ENCODE data around the gene FRMPD2. TPM values are rescaled to one million over a fixed set of nuclear protein-coding genes. Genes with fewer than 3 reads are reported as not detected.

FRMPD2 gene
- total and polyA plus RNA-seq, 4 experiments from 2014 or later = not detected

DNA sequence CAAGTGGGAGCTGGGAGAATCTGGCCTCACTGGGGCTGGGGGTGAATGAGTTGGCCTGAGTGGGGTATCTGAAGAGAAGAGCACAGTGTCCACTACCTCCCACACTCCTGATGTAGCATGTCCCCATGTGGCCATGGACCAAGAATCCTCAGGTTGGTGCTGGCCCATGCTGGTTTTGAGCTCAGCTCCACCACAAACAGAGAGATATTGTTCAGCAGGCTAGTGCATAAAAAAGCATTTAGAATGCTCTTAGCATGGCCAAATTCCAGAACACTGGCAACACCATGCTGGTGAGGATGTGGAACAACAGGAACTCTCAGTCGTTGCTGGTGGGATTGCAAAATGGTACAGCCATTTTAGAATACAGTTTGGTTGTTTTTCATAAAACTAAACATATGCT is 61.4 kb downstream of the FRMPD2 start:
- H3K36me3 Mint-ChIP-seq = no peaks in the 10 kb centered on the region

DNA sequence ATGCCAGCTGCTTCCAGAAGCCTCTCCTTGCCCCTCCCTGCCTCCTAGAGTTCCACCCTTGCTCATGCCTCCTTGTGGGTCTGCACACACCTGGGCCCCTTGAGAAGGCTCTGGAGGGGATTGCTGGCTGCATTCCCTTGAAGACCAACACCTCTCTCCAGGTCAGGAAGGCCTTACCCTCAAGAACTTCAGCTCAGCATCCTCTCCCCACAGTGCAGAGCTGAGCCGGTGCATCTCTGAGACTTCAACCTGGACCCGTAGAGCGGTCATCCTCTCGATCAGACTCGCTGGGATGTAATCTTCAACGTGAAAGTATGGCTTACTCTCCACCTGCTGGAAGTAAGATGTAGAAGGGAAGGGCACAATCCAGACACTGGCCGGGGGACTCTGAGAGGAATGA is 62.7 kb downstream of the FRMPD2 start:
- H3K27ac Mint-ChIP-seq = no peak overlapping the region
- H3K36me3 Mint-ChIP-seq = no peaks in the 10 kb centered on the region
- H3K9me3 Mint-ChIP-seq = peaks cover 0 to 6% (median 0%) of the 10 kb centered on the region in 8 donors
- ChIA-PET CTCF (ENCODE audit: partially characterized antibody) (no interaction called here), POLR2A (ENCODE audit: partially characterized antibody) (no interaction called here)
- H3K27me3 Mint-ChIP-seq = peaks cover 2 to 11% of the 10 kb centered on the region in 2 donors
- no peaks in the 10 kb centered on the region for H3K4me1 Mint-ChIP-seq
- no peaks in the 10 kb centered on the region for H3K9me3 ChIP-seq (ENCODE audit: control insufficient read depth in 1 of 2, low read length in 2 of 2)
- H3K27me3 ChIP-seq (ENCODE audit: insufficient read depth, low read length) = no peaks in the 10 kb centered on the region
- H3K36me3 ChIP-seq (ENCODE audit: insufficient read depth, low read length) = no peaks in the 10 kb centered on the region
- intact Hi-C loops (cut with micrococcal nuclease) = no loop called here
- H3K27ac ChIP-seq (ENCODE audit: low read depth, low read length) = no peak overlapping the region
- no peak overlapping the region for H3K4me3 ChIP-seq (ENCODE audit: low read length in 2 of 2)
- no peak overlapping the region for H3K4me3 Mint-ChIP-seq
- H3K4me1 ChIP-seq (ENCODE audit: insufficient read depth, low read length) = no peaks in the 10 kb centered on the region
- DNase-seq = no peak

More for the DNA sequence above, 61.4 kb downstream of the FRMPD2 start:
- peaks cover 7 to 12% of the 10 kb centered on the region in 2 donors for H3K27me3 Mint-ChIP-seq
- ChIA-PET POLR2A (ENCODE audit: partially characterized antibody) (no interaction called here), CTCF (ENCODE audit: partially characterized antibody) (no interaction called here)
- no peaks in the 10 kb centered on the region for H3K4me1 ChIP-seq (ENCODE audit: insufficient read depth, low read length)
- H3K36me3 ChIP-seq (ENCODE audit: insufficient read depth, low read length) = no peaks in the 10 kb centered on the region
- no peaks in the 10 kb centered on the region for H3K27me3 ChIP-seq (ENCODE audit: insufficient read depth, low read length)
- intact Hi-C loops (cut with micrococcal nuclease) = no loop called here
- H3K4me3 Mint-ChIP-seq = no peak overlapping the region
- no peaks in the 10 kb centered on the region for H3K9me3 ChIP-seq (ENCODE audit: control insufficient read depth in 1 of 2, low read length in 2 of 2)
- H3K4me3 ChIP-seq (ENCODE audit: low read length in 2 of 2) = no peak overlapping the region
- H3K27ac Mint-ChIP-seq = no peak overlapping the region
- no peaks in the 10 kb centered on the region for H3K4me1 Mint-ChIP-seq
- no peak for DNase-seq
- H3K9me3 Mint-ChIP-seq = peaks cover 0 to 6% (median 0%) of the 10 kb centered on the region in 8 donors
- no peak overlapping the region for H3K27ac ChIP-seq (ENCODE audit: low read depth, low read length)

DNA sequence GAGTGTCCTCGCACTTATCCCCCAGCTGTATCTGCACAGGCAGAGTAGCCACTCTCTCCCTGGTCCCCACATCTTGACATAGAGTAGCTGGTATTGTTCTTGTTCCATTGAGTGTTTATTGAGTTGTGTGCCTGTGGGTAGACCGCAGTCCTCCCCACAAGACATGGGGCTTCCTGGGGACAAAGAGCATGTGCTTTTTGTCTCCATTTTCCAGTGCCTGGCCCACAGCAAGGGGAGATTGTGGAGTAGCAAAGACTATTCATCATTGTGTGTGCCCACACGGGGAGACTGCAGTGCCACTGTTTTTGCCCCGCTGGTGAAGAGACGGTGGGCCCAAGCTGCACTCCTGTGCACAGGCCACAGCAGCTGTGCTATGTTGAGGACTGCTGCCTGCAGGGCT is 63.5 kb downstream of the FRMPD2 start:
- Histone ChIP-seq H3K36me3 (ENCODE audit: insufficient read depth, low read length) (no peaks in the 10 kb centered on the region), H3K4me3 (ENCODE audit: low read length in 2 of 2) (no peak overlapping the region), H3K4me1 (ENCODE audit: insufficient read depth, low read length) (no peaks in the 10 kb centered on the region), H3K9me3 (ENCODE audit: control insufficient read depth in 1 of 2, low read length in 2 of 2) (no peaks in the 10 kb centered on the region), H3K27me3 (ENCODE audit: insufficient read depth, low read length) (peaks cover 4% of the 10 kb centered on the region), H3K27ac (ENCODE audit: low read depth, low read length) (no peak overlapping the region)
- intact Hi-C loops (cut with micrococcal nuclease) = no loop called here
- H3K9me3 Mint-ChIP-seq = peaks cover 0 to 6% (median 0%) of the 10 kb centered on the region in 8 donors
- CTCF ChIA-PET (ENCODE audit: partially characterized antibody) = no interaction called here
- no peak for DNase-seq
- no peaks in the 10 kb centered on the region for H3K4me1 Mint-ChIP-seq
- POLR2A ChIA-PET (ENCODE audit: partially characterized antibody) = no interaction called here
- H3K36me3 Mint-ChIP-seq = no peaks in the 10 kb centered on the region
- peaks cover 4 to 11% of the 10 kb centered on the region in 2 donors for H3K27me3 Mint-ChIP-seq
- H3K4me3 Mint-ChIP-seq = no peak overlapping the region
- no peak overlapping the region for H3K27ac Mint-ChIP-seq

DNA sequence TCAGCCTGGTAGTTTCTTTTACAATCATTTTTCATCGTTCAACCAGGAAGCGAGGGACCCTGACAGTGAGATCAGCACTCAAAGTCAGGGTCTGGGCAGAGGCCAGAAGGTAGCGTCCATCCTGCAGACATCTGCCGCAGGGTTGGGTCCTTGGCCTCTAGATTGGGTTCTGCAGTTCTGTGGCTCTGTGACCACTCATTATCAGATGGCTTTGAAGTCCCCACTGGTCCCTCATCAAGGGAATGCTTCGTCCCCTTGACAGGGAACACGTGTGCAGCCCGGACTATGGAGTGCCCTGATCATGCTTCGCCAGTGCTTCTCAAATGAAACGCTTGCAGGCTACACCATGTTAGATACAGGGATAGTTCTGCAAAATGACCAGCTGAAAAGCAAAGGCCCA is 64.1 kb downstream of the FRMPD2 start:
- Mint-ChIP-seq H3K4me3 (no peak overlapping the region), H3K27me3 (peaks cover 4 to 11% of the 10 kb centered on the region in 2 donors), H3K36me3 (no peaks in the 10 kb centered on the region), H3K27ac (no peak overlapping the region), H3K9me3 (peaks cover 0 to under 1% (median 0%) of the 10 kb centered on the region in 8 donors), H3K4me1 (no peaks in the 10 kb centered on the region)
- Histone ChIP-seq H3K27ac (ENCODE audit: low read depth, low read length) (no peak overlapping the region), H3K4me1 (ENCODE audit: insufficient read depth, low read length) (no peaks in the 10 kb centered on the region), H3K9me3 (ENCODE audit: control insufficient read depth in 1 of 2, low read length in 2 of 2) (no peaks in the 10 kb centered on the region), H3K4me3 (ENCODE audit: low read length in 2 of 2) (no peak overlapping the region), H3K27me3 (ENCODE audit: insufficient read depth, low read length) (peaks cover 4% of the 10 kb centered on the region), H3K36me3 (ENCODE audit: insufficient read depth, low read length) (no peaks in the 10 kb centered on the region)
- CTCF ChIA-PET (ENCODE audit: partially characterized antibody) = no interaction called here
- no peak for DNase-seq
- POLR2A ChIA-PET (ENCODE audit: partially characterized antibody) = no interaction called here
- intact Hi-C loops (cut with micrococcal nuclease) = no loop called here

DNA sequence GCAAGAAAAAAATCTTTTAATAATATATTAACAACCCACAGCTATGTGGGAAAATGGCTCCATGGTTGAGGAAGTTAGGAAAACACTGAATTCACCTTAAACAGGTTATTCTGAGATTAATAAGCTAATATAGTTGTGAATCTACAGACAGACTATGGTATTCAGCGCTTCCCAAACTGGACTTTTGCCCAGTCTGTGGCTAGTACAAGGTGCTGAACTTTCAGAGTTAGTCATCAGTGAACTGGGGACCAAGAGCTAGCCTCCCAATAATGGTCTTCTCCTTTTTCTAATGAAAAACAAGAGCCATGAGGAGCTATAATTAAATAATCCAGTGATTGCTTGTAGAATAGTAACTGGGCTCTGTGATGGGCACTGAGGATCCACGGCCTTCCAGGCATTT is 65.3 kb downstream of the FRMPD2 start:
- no peak overlapping the region for H3K27ac Mint-ChIP-seq

DNA sequence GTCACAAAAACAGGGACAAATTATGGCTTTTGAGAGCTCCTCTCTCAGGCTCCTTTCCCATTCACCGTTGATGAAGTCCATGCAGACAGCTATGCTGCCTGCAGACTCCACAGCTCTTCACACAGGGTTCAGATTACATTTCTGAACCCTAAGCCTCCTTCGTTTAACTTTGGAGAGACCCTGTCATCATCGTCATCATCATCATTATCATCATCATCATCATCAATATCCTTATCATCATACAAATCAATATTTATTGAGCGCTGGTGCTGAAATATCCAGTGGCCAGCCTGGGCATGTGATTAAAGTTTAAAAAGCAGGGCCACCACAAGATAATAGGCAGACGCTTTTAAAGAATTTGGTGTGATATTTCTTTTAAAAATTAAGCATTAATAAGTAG is 66.6 kb downstream of the FRMPD2 start:
- H3K27ac ChIP-seq (ENCODE audit: low read depth, low read length) = no peak overlapping the region
- no peak overlapping the region for H3K4me3 ChIP-seq (ENCODE audit: low read length in 2 of 2)
- POLR2A ChIA-PET (ENCODE audit: partially characterized antibody) = no interaction called here
- DNase-seq = no peak
- Mint-ChIP-seq H3K4me3 (no peak overlapping the region), H3K27me3 (peaks cover 3 to 8% of the 10 kb centered on the region in 2 donors), H3K36me3 (no peaks in the 10 kb centered on the region), H3K4me1 (no peaks in the 10 kb centered on the region), H3K9me3 (no peaks in the 10 kb centered on the region), H3K27ac (no peak overlapping the region)
- CTCF ChIA-PET (ENCODE audit: partially characterized antibody) = no interaction called here
- no peaks in the 10 kb centered on the region for H3K9me3 ChIP-seq (ENCODE audit: control insufficient read depth in 1 of 2, low read length in 2 of 2)
- intact Hi-C loops (cut with micrococcal nuclease) = no loop called here
- no peaks in the 10 kb centered on the region for H3K36me3 ChIP-seq (ENCODE audit: insufficient read depth, low read length)
- no peaks in the 10 kb centered on the region for H3K4me1 ChIP-seq (ENCODE audit: insufficient read depth, low read length)
- peaks cover 4% of the 10 kb centered on the region for H3K27me3 ChIP-seq (ENCODE audit: insufficient read depth, low read length)

More for the DNA sequence above, 65.3 kb downstream of the FRMPD2 start:
- intact Hi-C loops (cut with micrococcal nuclease) = no loop called here
- no peaks in the 10 kb centered on the region for H3K4me1 Mint-ChIP-seq
- H3K27me3 Mint-ChIP-seq = peaks cover 3 to 8% of the 10 kb centered on the region in 2 donors
- no peaks in the 10 kb centered on the region for H3K9me3 Mint-ChIP-seq
- H3K9me3 ChIP-seq (ENCODE audit: control insufficient read depth in 1 of 2, low read length in 2 of 2) = no peaks in the 10 kb centered on the region
- H3K27me3 ChIP-seq (ENCODE audit: insufficient read depth, low read length) = peaks cover 4% of the 10 kb centered on the region
- H3K4me1 ChIP-seq (ENCODE audit: insufficient read depth, low read length) = no peaks in the 10 kb centered on the region
- H3K4me3 Mint-ChIP-seq = no peak overlapping the region
- ChIA-PET POLR2A (ENCODE audit: partially characterized antibody) (no interaction called here), CTCF (ENCODE audit: partially characterized antibody) (no interaction called here)
- no peak for DNase-seq
- H3K4me3 ChIP-seq (ENCODE audit: low read length in 2 of 2) = no peak overlapping the region
- H3K36me3 ChIP-seq (ENCODE audit: insufficient read depth, low read length) = no peaks in the 10 kb centered on the region
- no peak overlapping the region for H3K27ac ChIP-seq (ENCODE audit: low read depth, low read length)
- no peaks in the 10 kb centered on the region for H3K36me3 Mint-ChIP-seq

DNA sequence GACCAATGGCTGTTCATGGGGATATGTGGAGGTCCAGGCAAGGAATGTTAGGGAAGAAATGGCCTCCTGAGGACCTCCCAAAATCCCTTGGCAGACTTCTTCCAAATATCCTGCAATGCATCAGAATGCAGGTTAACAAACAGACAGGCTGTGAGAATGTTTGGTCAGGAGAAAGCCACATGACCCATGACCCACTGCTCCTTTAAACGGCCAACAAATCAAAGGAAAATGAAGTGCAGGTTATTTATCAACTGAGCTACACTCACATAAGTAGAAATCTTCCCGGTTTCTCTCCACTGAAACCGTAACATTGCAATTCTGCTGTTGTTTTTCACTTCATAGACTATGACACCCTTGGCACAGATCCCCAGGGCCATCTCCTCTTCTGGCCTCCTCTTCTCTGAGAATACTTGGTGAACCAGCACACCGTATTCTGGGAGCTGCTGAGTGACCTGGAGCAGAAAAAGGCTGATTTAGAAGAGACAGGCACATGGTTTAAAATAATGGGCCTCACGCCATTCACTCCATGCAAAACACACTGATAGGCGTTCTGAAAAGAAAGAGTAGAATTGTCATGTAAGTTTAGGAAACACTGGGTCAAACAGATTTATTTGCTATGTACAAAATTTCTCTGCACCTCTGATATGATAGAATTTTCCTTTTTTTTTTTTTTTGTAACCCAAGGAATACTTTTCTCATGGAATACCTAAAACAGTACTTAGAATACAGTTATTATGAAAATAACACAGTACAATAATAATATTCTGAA is 67.8 kb downstream of the FRMPD2 start:
- no peaks in the 10 kb centered on the region for H3K36me3 Mint-ChIP-seq
- H3K27ac Mint-ChIP-seq = no peak overlapping the region
- Histone ChIP-seq H3K27ac (ENCODE audit: low read depth, low read length) (no peak overlapping the region), H3K27me3 (ENCODE audit: insufficient read depth, low read length) (peaks cover 4% of the 10 kb centered on the region), H3K4me1 (ENCODE audit: insufficient read depth, low read length) (no peaks in the 10 kb centered on the region), H3K9me3 (ENCODE audit: control insufficient read depth in 1 of 2, low read length in 2 of 2) (no peaks in the 10 kb centered on the region), H3K36me3 (ENCODE audit: insufficient read depth, low read length) (no peaks in the 10 kb centered on the region), H3K4me3 (ENCODE audit: low read length in 2 of 2) (no peak overlapping the region)
- ChIA-PET POLR2A (ENCODE audit: partially characterized antibody) (no interaction called here), CTCF (ENCODE audit: partially characterized antibody) (no interaction called here)
- H3K9me3 Mint-ChIP-seq = no peaks in the 10 kb centered on the region
- peaks cover 3 to 5% of the 10 kb centered on the region in 2 donors for H3K27me3 Mint-ChIP-seq
- intact Hi-C loops (cut with micrococcal nuclease) = no loop called here
- no peak for DNase-seq
- no peak overlapping the region for H3K4me3 Mint-ChIP-seq
- H3K4me1 Mint-ChIP-seq = no peaks in the 10 kb centered on the region

Measured in CD4-positive, alpha-beta memory T cell (primary cell).